Kidney capillary endothelial cell (primary cell): ENCODE data around the gene TREH.
"Not testable (repeated sequence)": the region's sequence is repeated elsewhere in the genome, so short reads cannot be mapped to it uniquely, and the experiment has no call there.

Source experiments
- DNase-seq: peaks from one replicate; pipeline ENCODE4 v3.0.0-alpha.2; 2018; ENCODE audit warnings: low spot score

Gene TREH

GRCh38 chr11:118696673-118697226, 17.3 kb upstream of the TREH start:
- no peak for DNase-seq

- no peak for DNase-seq
Observed at GRCh38 chr11:118694771-118695170, 15.3 kb upstream of the TREH start.

GRCh38 chr11:118694185-118694584, 14.7 kb upstream of the TREH start:
- DNase-seq: no peak

- peak; percentile 9 for DNase-seq
Observed at GRCh38 chr11:118691926-118692830, 12.7 kb upstream of the TREH start.

- DNase-seq: no peak
Observed at GRCh38 chr11:118690553-118691304, 11.3 kb upstream of the TREH start.

- DNase-seq: peak; percentile 85
Observed at GRCh38 chr11:118689852-118690552, 10.6 kb upstream of the TREH start.

GRCh38 chr11:118689503-118689851, 10.0 kb upstream of the TREH start:
- DNase-seq: no peak

GRCh38 chr11:118688851-118689502, 9.5 kb upstream of the TREH start:
- no peak for DNase-seq

- DNase-seq: not testable (repeated sequence)
Observed at GRCh38 chr11:118688339-118688738, 8.9 kb upstream of the TREH start.

- no peak for DNase-seq
Observed at GRCh38 chr11:118687906-118688305, 8.5 kb upstream of the TREH start.

- no peak for DNase-seq
Observed at GRCh38 chr11:118684187-118684586, 4.7 kb upstream of the TREH start.

GRCh38 chr11:118682939-118683338, 3.5 kb upstream of the TREH start:
- DNase-seq: not testable (repeated sequence)

GRCh38 chr11:118682372-118682771, 2.9 kb upstream of the TREH start:
- no peak for DNase-seq

GRCh38 chr11:118678908-118679307, 542 bp downstream of the TREH start:
- not testable (repeated sequence) for DNase-seq

- no peak for DNase-seq
Observed at GRCh38 chr11:118677977-118678376, 1.5 kb downstream of the TREH start.

GRCh38 chr11:118674082-118674435, 5.4 kb downstream of the TREH start:
- DNase-seq: no peak

GRCh38 chr11:118673361-118674081, 5.9 kb downstream of the TREH start:
- no peak for DNase-seq

- no peak for DNase-seq
Observed at GRCh38 chr11:118672846-118673245, 6.6 kb downstream of the TREH start.

- DNase-seq: no peak
Observed at GRCh38 chr11:118671254-118671653, 8.2 kb downstream of the TREH start.

- DNase-seq: no peak
Observed at GRCh38 chr11:118670063-118670462, 9.4 kb downstream of the TREH start.

- DNase-seq: no peak
Observed at GRCh38 chr11:118666371-118666770, 13.1 kb downstream of the TREH start.
